Eye (tissue), 1 donor: ENCODE data around the gene OMP.

Experiments
- DNase-seq: peaks from one replicate; pipeline ENCODE4 v3.0.0-alpha.2; 2015

The OMP gene

GRCh38 chr11:77069969-77070582 is 32.6 kb upstream of the OMP start:
- no peak for DNase-seq

GRCh38 chr11:77071077-77071476 is 31.6 kb upstream of the OMP start:
- DNase-seq = no peak

- DNase-seq = no peak
Observed at GRCh38 chr11:77071671-77072605, 30.7 kb upstream of the OMP start.

- no peak for DNase-seq
Observed at GRCh38 chr11:77072851-77073327, 29.8 kb upstream of the OMP start.

- peak; percentile 68 for DNase-seq
Observed at GRCh38 chr11:77073328-77074001, 29.2 kb upstream of the OMP start.

- DNase-seq = no peak
Observed at GRCh38 chr11:77074205-77074604, 28.4 kb upstream of the OMP start.

- no peak for DNase-seq
Observed at GRCh38 chr11:77074626-77075221, 27.9 kb upstream of the OMP start.

GRCh38 chr11:77075425-77075905 is 27.2 kb upstream of the OMP start:
- no peak for DNase-seq

- no peak for DNase-seq
Observed at GRCh38 chr11:77079666-77080065, 23.0 kb upstream of the OMP start.

- no peak for DNase-seq
Observed at GRCh38 chr11:77080643-77081210, 21.9 kb upstream of the OMP start.

- no peak for DNase-seq
Observed at GRCh38 chr11:77081381-77081851, 21.2 kb upstream of the OMP start.

- no peak for DNase-seq
Observed at GRCh38 chr11:77081976-77082836, 20.4 kb upstream of the OMP start.

GRCh38 chr11:77082838-77083565 is 19.6 kb upstream of the OMP start:
- no peak for DNase-seq

GRCh38 chr11:77083566-77084245 is 18.9 kb upstream of the OMP start:
- no peak for DNase-seq

GRCh38 chr11:77084581-77085191 is 18.0 kb upstream of the OMP start:
- no peak for DNase-seq

- DNase-seq = no peak
Observed at GRCh38 chr11:77085652-77086051, 17.0 kb upstream of the OMP start.

- no peak for DNase-seq
Observed at GRCh38 chr11:77086521-77087472, 15.8 kb upstream of the OMP start.

GRCh38 chr11:77087723-77088225 is 14.9 kb upstream of the OMP start:
- DNase-seq = no peak
